Neural progenitor cell (in vitro differentiated cells): Measurements from ENCODE around the gene TBX18.

ENCODE experiments used
- EZH2 ChIP-seq: fragments of 200-600 bp; sonication (generic); IDR thresholded peaks from 2 replicates; pipeline ENCODE4 v1.6.1; 2017; ENCODE audit warnings: antibody characterized with exemption, mild to moderate bottlenecking, moderate library complexity
- EZH2phosphoT487 ChIP-seq: fragments of 200-600 bp; sonication (generic); IDR thresholded peaks from 2 replicates; pipeline ENCODE4 v1.6.1; 2017; ENCODE audit warnings: antibody characterized with exemption
- TF ChIP-seq, protein P1 (sequence below): fragments of 200-600 bp; sonication (generic); IDR thresholded peaks from 2 replicates; pipeline ENCODE4 v1.5.1; 2017; ENCODE audit warnings: antibody characterized with exemption, mild to moderate bottlenecking

DNA sequence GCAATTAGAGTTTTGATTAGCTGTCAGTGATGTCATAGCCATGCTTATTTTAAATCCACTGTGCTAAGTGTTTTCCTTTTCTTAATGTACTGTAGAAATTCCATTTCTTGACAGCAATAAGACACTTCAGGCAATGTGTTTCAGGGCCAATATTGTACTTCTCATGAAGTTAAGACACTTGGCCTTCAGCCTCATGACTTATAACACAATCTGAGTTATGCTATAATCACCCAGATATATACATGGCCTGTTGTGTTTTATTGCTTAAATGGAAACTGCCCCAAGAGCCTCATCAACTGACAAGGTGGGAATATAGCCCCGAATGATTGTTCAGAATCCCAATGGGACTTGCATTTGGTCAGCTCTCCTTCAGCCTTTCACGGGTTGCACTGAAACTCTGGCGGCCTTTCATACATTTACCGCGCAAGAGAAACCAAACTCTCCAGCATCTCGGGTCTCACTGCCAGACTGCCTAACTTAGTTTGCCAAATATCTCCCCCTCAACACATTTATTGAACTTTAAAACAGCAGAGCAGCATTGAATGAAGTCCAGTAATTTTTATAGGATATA is 44.2 kb upstream of the TBX18 start:
- TF ChIP-seq, protein P1, sequence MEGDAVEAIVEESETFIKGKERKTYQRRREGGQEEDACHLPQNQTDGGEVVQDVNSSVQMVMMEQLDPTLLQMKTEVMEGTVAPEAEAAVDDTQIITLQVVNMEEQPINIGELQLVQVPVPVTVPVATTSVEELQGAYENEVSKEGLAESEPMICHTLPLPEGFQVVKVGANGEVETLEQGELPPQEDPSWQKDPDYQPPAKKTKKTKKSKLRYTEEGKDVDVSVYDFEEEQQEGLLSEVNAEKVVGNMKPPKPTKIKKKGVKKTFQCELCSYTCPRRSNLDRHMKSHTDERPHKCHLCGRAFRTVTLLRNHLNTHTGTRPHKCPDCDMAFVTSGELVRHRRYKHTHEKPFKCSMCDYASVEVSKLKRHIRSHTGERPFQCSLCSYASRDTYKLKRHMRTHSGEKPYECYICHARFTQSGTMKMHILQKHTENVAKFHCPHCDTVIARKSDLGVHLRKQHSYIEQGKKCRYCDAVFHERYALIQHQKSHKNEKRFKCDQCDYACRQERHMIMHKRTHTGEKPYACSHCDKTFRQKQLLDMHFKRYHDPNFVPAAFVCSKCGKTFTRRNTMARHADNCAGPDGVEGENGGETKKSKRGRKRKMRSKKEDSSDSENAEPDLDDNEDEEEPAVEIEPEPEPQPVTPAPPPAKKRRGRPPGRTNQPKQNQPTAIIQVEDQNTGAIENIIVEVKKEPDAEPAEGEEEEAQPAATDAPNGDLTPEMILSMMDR, result no peak
- TF ChIP-seq EZH2 (no peak), EZH2phosphoT487 (no peak)
